ENCODE measurements around the gene ST7L.

DNA sequence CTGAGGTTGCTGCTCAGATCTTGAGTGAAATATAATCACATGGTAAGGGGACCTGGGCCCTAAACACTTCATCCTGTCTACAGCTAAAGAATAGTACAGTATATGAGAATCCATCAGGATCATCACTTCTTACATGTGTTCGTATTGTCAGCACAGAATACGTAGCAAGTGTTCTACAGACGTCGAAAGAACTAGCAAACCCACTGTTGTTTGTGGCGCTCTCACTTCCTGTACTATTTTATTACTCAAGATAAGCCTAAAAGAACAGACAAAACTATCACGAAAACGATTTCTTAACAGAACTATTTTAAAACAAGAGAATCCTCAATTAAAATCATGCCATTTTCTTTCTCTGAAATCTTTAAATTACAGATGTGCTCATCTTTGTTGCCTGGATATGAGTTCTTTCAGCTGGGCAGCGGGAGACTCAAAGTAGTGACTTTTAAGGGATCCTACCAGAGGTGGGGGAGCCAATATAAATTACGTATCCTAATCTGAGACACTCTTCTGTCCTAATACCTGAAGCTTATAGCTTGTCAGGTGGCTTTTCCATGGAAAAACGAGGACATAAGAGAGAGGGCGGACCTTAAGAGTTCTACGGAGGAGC, 724 bp downstream of the ST7L start:
- peak in 1 of 4 donors; percentile 40 for TF ChIP-seq POLR2A (IDR thresholded peaks at IDR 0.05)
- TF ChIP-seq, protein P1, sequence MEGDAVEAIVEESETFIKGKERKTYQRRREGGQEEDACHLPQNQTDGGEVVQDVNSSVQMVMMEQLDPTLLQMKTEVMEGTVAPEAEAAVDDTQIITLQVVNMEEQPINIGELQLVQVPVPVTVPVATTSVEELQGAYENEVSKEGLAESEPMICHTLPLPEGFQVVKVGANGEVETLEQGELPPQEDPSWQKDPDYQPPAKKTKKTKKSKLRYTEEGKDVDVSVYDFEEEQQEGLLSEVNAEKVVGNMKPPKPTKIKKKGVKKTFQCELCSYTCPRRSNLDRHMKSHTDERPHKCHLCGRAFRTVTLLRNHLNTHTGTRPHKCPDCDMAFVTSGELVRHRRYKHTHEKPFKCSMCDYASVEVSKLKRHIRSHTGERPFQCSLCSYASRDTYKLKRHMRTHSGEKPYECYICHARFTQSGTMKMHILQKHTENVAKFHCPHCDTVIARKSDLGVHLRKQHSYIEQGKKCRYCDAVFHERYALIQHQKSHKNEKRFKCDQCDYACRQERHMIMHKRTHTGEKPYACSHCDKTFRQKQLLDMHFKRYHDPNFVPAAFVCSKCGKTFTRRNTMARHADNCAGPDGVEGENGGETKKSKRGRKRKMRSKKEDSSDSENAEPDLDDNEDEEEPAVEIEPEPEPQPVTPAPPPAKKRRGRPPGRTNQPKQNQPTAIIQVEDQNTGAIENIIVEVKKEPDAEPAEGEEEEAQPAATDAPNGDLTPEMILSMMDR (IDR thresholded peaks at IDR 0.05), result no peak
